Lung (tissue), 12 donors: ENCODE measurements around the gene GREB1. TPM values are rescaled to one million over a fixed set of nuclear protein-coding genes. Genes with fewer than 3 reads are reported as not detected.
A peak's percentile ranks its signal among the peaks of the same experiment; 100 is the strongest.

Experiments used
- ATAC-seq: fragments of 200-7000 bp; cut with Tn5 transposase; one replicate; pipeline ENCODE4 v1.9.1; 2020; ENCODE audit warnings: moderate number of reproducible peaks; ENCODE audit not compliant: insufficient read depth, low FRiP score
- DNase-seq, 3 donors: peaks; one replicate each; pipeline ENCODE4 v3.0.0-alpha.2; 2013 to 2017
- H3K27ac ChIP-seq, 2 donors: one replicate each; pipeline ENCODE4 v1.5.1; 2013; ENCODE audit warnings: mild to moderate bottlenecking in 2 of 2, moderate library complexity in 2 of 2, control low read depth in 1 of 2, inconsistent platforms in 1 of 2, low read depth in 1 of 2, low read length in 1 of 2
- H3K27me3 ChIP-seq, 3 donors: one replicate each; pipeline ENCODE4 v1.5.1; 2013; ENCODE audit warnings: low read length in 2 of 3; ENCODE audit not compliant: control insufficient read depth in 3 of 3, insufficient read depth in 3 of 3
- H3K36me3 ChIP-seq, 4 donors: one replicate each; pipeline ENCODE4 v1.5.1; 2013; ENCODE audit warnings: low read length in 4 of 4, mild to moderate bottlenecking in 1 of 4, moderate library complexity in 1 of 4; ENCODE audit not compliant: control insufficient read depth in 4 of 4, insufficient read depth in 4 of 4
- H3K4me1 ChIP-seq, 5 donors: one replicate each; pipeline ENCODE4 v1.5.1; 2013; ENCODE audit warnings: low read length in 5 of 5, mild to moderate bottlenecking in 2 of 5, moderate library complexity in 1 of 5; ENCODE audit not compliant: control insufficient read depth in 5 of 5, insufficient read depth in 5 of 5
- H3K4me3 ChIP-seq: one replicate; pipeline ENCODE4 v1.5.1; 2013; ENCODE audit warnings: mild to moderate bottlenecking, control low read depth, moderate library complexity
- H3K9ac ChIP-seq, 2 donors: one replicate each; pipeline ENCODE4 v1.5.1; 2013; ENCODE audit warnings: low read length in 2 of 2, control low read depth in 1 of 2; ENCODE audit not compliant: insufficient read depth in 1 of 2
- H3K9me3 ChIP-seq, 4 donors: one replicate each; pipeline ENCODE4 v1.5.1; 2013; ENCODE audit warnings: low read length in 3 of 4, mild to moderate bottlenecking in 1 of 4, moderate library complexity in 1 of 4; ENCODE audit not compliant: control insufficient read depth in 4 of 4, insufficient read depth in 3 of 4
- WGBS, 2 donors: extraction: QIAGEN DNeasy Blood & Tissue Kit; methylation state at CpG; one replicate each; pipeline ENCODE4 v1.1.7; 2013; 5-methylcytosine and 5-hydroxymethylcytosine counted together
- polyA plus RNA-seq, 2 donors: library from polyadenylated mRNA; stranded (reverse); fragments of 200-250 nt; gene quantifications; one replicate each; pipeline ENCODE4 v1.2.1, GENCODE V29; 2013
- total RNA-seq, 2 donors: library from RNA; depleted of rRNA in 1 of 2; stranded (reverse); fragments of >200 nt in 1 of 2; gene quantifications; one replicate each; pipeline ENCODE4 v1.2.1, GENCODE V29; 2014 to 2021
- TF ChIP-seq, protein P1 (sequence below): IDR thresholded peaks from 2 replicates; pipeline ENCODE4 v1.5.1; 2012; ENCODE audit warnings: mild to moderate bottlenecking; ENCODE audit errors: control extremely low read depth, extremely low read depth
- donor health status: control.
- donor health status: control.
- donor health status: Bipolar disorder and iron deficiency.
- donor health status: healthy.
- donor health status: DM: yes; HTN: yes; CAD: no.

Gene GREB1
- total and polyA plus RNA-seq, 4 donors: 0.23 to 3.3 (median 1.8) TPM

DNA sequence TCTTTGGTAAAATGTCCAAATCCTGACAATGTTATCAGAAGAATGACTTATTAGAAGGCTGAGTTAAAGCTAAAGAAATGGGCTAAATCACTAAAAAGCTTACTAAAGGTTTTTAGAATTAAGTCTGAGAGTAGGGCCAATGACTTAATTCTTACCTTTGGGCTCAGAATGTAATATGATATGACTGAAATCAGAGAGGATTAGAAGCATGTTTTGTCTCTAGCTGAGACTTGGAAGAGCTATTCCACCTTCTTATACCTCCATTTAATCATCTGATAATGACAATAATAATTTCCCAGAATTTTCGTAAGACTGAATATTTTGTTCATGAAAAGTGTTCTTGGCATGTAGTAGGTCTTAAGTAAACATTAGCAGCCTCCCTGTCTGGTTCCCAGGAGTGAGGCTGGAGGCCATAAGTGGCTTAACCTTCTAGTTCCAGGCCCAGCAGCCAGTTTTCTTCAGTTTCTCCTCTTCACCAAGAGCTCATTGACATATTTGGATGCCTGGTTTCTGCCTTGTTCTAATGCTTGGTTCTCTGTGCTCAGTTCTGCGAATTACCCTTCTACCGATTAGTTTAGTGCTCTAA lies 42.4 kb upstream of the GREB1 start:
- TF ChIP-seq, protein P1, sequence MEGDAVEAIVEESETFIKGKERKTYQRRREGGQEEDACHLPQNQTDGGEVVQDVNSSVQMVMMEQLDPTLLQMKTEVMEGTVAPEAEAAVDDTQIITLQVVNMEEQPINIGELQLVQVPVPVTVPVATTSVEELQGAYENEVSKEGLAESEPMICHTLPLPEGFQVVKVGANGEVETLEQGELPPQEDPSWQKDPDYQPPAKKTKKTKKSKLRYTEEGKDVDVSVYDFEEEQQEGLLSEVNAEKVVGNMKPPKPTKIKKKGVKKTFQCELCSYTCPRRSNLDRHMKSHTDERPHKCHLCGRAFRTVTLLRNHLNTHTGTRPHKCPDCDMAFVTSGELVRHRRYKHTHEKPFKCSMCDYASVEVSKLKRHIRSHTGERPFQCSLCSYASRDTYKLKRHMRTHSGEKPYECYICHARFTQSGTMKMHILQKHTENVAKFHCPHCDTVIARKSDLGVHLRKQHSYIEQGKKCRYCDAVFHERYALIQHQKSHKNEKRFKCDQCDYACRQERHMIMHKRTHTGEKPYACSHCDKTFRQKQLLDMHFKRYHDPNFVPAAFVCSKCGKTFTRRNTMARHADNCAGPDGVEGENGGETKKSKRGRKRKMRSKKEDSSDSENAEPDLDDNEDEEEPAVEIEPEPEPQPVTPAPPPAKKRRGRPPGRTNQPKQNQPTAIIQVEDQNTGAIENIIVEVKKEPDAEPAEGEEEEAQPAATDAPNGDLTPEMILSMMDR: no peak
- peak in 2 of 3 donors; percentile 45 to 61 for DNase-seq
- Histone ChIP-seq H3K27me3 (no peaks in the 10 kb centered on the region), H3K36me3 (no peaks in the 10 kb centered on the region), H3K4me1 (peaks cover 0 to 16% (median 3%) of the 10 kb centered on the region in 5 donors), H3K27ac (no peak overlapping the region), H3K9ac (no peak overlapping the region), H3K4me3 (no peak overlapping the region), H3K9me3 (no peaks in the 10 kb centered on the region)
- ATAC-seq: no peak
- 59 to 64% methylated on average over 3 of the region's 3 CpGs for whole genome bisulfite sequencing, 2 donors

DNA sequence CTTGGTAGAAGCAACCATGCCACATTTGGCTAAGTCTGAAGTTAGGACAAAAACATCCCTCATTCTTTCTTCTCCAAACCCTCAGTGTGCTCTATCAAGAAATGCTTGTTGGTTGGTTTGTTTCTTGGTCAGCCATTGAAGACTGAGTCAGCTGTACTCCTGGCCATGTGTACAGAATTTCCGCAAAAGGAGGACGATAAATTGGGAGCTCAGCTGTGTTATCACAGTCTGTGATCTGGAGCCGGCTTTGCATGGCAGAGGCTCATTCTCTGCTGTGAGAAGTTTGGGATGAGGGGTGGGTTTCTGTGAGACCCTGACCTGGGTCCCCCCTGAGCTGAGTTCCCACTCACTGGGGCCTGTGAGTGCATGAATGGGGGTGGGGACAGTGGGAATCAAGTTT lies 41.6 kb upstream of the GREB1 start:
- 84 to 86% methylated on average over 3 of the region's 3 CpGs for WGBS, 2 donors
- TF ChIP-seq, protein P1: no peak
- Histone ChIP-seq H3K27me3 (no peaks in the 10 kb centered on the region), H3K27ac (no peak overlapping the region), H3K36me3 (no peaks in the 10 kb centered on the region), H3K9ac (no peak overlapping the region), H3K4me1 (peaks cover 0 to 16% (median 3%) of the 10 kb centered on the region in 5 donors), H3K4me3 (no peak overlapping the region), H3K9me3 (no peaks in the 10 kb centered on the region)
- no peak for ATAC-seq
- no peak for DNase-seq

DNA sequence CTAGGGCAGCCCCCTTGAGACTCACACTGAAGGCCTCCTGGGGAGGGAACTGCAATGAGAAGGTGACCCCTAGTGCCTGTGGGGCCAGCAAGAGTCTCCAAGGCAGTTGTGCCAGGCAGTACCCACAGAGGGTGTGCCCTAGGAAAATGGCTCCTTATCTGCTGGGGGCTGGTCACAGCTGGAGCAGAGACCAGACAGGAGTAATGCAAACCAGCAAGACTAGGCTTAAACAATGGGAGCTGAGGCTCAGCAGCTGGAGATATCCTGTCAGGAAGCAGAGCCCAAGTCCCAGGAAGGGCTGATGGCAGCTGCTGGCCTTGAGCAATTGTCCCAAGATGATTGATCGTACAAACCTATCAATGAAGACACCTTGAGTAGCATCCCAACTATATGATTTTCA lies 41.1 kb upstream of the GREB1 start:
- Histone ChIP-seq H3K27me3 (no peaks in the 10 kb centered on the region), H3K9me3 (no peaks in the 10 kb centered on the region), H3K4me1 (peaks cover 0 to 16% (median 3%) of the 10 kb centered on the region in 5 donors), H3K4me3 (no peak overlapping the region), H3K9ac (no peak overlapping the region), H3K36me3 (no peaks in the 10 kb centered on the region), H3K27ac (no peak overlapping the region)
- ATAC-seq (no peak), DNase-seq (peak in 1 of 3 donors; percentile 20)
- 81 to 82% methylated on average over 1 of the region's 1 CpG for WGBS, 2 donors
- TF ChIP-seq, protein P1: no peak

DNA sequence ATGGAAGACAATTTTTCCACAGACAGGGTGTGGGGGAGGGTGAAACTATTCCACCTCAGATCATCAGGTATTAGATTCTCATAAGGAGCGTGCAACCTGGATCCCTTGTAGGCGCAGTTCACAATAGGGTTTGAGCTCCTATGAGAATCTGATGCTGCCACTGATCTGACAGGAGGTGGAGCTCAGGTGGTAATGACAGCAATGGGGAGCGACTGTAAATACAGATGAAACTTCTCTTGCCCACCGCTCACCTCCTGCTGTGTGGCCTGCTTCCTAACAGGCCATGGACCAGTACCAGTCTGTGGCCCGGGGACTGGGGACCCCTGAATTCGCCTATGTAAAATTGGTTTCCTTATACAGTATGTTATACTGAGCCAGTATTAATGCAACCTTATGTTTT lies 40.6 kb upstream of the GREB1 start:
- WGBS, 2 donors: 94 to 95% methylated on average over 6 of the region's 6 CpGs
- DNase-seq (no peak), ATAC-seq (no peak)
- H3K9ac ChIP-seq: no peak overlapping the region
- peaks cover 0 to 16% (median 3%) of the 10 kb centered on the region in 5 donors for H3K4me1 ChIP-seq
- no peaks in the 10 kb centered on the region for H3K36me3 ChIP-seq
- TF ChIP-seq, protein P1: no peak
- H3K27me3 ChIP-seq: no peaks in the 10 kb centered on the region
- H3K4me3 ChIP-seq: no peak overlapping the region
- no peaks in the 10 kb centered on the region for H3K9me3 ChIP-seq
- no peak overlapping the region for H3K27ac ChIP-seq
